Endodermal cell (in vitro differentiated cells): ENCODE measurements around the gene TPM2. TPM values are rescaled to one million over a fixed set of nuclear protein-coding genes. Genes with fewer than 3 reads are reported as not detected.

ENCODE experiments used
- DNase-seq: peaks from one replicate; pipeline ENCODE4 v3.0.0-alpha.2; 2017
- H3K27ac ChIP-seq: 2 replicates; pipeline ENCODE4 v1.5.1; 2013; ENCODE audit warnings: mild to moderate bottlenecking, low read depth, low read length, moderate library complexity
- H3K27me3 ChIP-seq: 2 replicates; pipeline ENCODE4 v1.6.1; 2013; ENCODE audit warnings: mild to moderate bottlenecking, low read length, moderate library complexity; ENCODE audit not compliant: insufficient read depth, control insufficient read depth, poor library complexity, severe bottlenecking
- H3K36me3 ChIP-seq: 2 replicates; pipeline ENCODE4 v1.7.0; 2013; ENCODE audit warnings: mild to moderate bottlenecking, low read length, moderate library complexity; ENCODE audit not compliant: control insufficient read depth, insufficient read depth
- H3K4me1 ChIP-seq: one replicate; pipeline ENCODE4 v1.7.0; 2013; ENCODE audit warnings: low read length; ENCODE audit not compliant: control insufficient read depth, insufficient read depth
- H3K4me3 ChIP-seq: 2 replicates; pipeline ENCODE4 v1.5.1; 2013; ENCODE audit warnings: mild to moderate bottlenecking, low read length, moderate library complexity
- H3K9ac ChIP-seq: 2 replicates; pipeline ENCODE4 v1.6.1; 2013; ENCODE audit warnings: mild to moderate bottlenecking, low read length, moderate library complexity; ENCODE audit not compliant: poor library complexity, severe bottlenecking; ENCODE audit errors: extremely low read depth
- H3K9me3 ChIP-seq: 2 replicates; pipeline ENCODE4 v1.6.1; 2013; ENCODE audit warnings: mild to moderate bottlenecking, low read length, moderate library complexity; ENCODE audit not compliant: control insufficient read depth
- H3K27ac Mint-ChIP-seq: 2 replicates; pipeline ENCODE4 v1.8.0; 2020; ENCODE audit warnings: mixed read lengths
- H3K27me3 Mint-ChIP-seq: 2 replicates; pipeline ENCODE4 v1.8.0; 2021; ENCODE audit warnings: mild to moderate bottlenecking, mixed read lengths; ENCODE audit not compliant: insufficient read depth
- H3K36me3 Mint-ChIP-seq: 2 replicates; pipeline ENCODE4 v1.8.0; 2020; ENCODE audit warnings: low read depth, mixed read lengths
- H3K4me1 Mint-ChIP-seq: 2 replicates; pipeline ENCODE4 v1.8.0; 2020; ENCODE audit warnings: mixed read lengths
- H3K4me3 Mint-ChIP-seq: 2 replicates; pipeline ENCODE4 v1.8.0; 2020; ENCODE audit warnings: mild to moderate bottlenecking, moderate library complexity, mixed read lengths
- H3K9me3 Mint-ChIP-seq: 2 replicates; pipeline ENCODE4 v1.8.0; 2020; ENCODE audit warnings: mild to moderate bottlenecking, mixed read lengths
- WGBS, 2 experiments: methylation state at CpG; one replicate each; pipeline versions ENCODE4 v1.1.5 to v1.1.7; 2013; ENCODE audit warnings: missing lambda C conversion rate in 2 of 2, mixed read lengths in 1 of 2; ENCODE audit not compliant: insufficient coverage in 1 of 2, insufficient read length in 1 of 2; 5-methylcytosine and 5-hydroxymethylcytosine counted together
- total RNA-seq, 2 donors: library from RNA; stranded (reverse); fragmentation: NEBNext Ultra II Directional in 1 of 2; extraction: Animal tissue kit (Norgen Biotek cat#: 25700) in 1 of 2; gene quantifications; 2 replicates in 1 of 2; 3 replicates in 1 of 2; pipeline ENCODE4 v1.2.1, GENCODE V29; 2021
- TF ChIP-seq, protein P1 (sequence below): fragments of 200-600 bp; sonication (generic); conservative IDR thresholded peaks from 2 replicates; pipeline ENCODE4 v1.5.0; 2021; ENCODE audit warnings: antibody characterized with exemption, mild to moderate bottlenecking

The TPM2 gene
- total RNA-seq, 2 donors from 2014 or later, result 191 to 251 TPM

GRCh38 chr9:35690614-35691333 is 1.0 kb upstream of the TPM2 start:
- TF ChIP-seq, protein P1, sequence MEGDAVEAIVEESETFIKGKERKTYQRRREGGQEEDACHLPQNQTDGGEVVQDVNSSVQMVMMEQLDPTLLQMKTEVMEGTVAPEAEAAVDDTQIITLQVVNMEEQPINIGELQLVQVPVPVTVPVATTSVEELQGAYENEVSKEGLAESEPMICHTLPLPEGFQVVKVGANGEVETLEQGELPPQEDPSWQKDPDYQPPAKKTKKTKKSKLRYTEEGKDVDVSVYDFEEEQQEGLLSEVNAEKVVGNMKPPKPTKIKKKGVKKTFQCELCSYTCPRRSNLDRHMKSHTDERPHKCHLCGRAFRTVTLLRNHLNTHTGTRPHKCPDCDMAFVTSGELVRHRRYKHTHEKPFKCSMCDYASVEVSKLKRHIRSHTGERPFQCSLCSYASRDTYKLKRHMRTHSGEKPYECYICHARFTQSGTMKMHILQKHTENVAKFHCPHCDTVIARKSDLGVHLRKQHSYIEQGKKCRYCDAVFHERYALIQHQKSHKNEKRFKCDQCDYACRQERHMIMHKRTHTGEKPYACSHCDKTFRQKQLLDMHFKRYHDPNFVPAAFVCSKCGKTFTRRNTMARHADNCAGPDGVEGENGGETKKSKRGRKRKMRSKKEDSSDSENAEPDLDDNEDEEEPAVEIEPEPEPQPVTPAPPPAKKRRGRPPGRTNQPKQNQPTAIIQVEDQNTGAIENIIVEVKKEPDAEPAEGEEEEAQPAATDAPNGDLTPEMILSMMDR, result no peak
- peak; percentile 88 for DNase-seq
- H3K4me3 Mint-ChIP-seq, result peak overlapping the region; percentile 85
- Histone ChIP-seq H3K9me3 (no peaks in the 10 kb centered on the region), H3K9ac (peak overlapping the region; percentile 28), H3K36me3 (peaks cover 24% of the 10 kb centered on the region), H3K4me3 (peak overlapping the region; percentile 96), H3K27me3 (no peaks in the 10 kb centered on the region), H3K27ac (peak overlapping the region; percentile 58), H3K4me1 (peaks cover 10% of the 10 kb centered on the region)
- H3K27ac Mint-ChIP-seq, result peak overlapping the region; percentile 88
- H3K27me3 Mint-ChIP-seq, result no peaks in the 10 kb centered on the region
- H3K36me3 Mint-ChIP-seq, result peaks cover 17% of the 10 kb centered on the region
- peaks cover 30% of the 10 kb centered on the region for H3K4me1 Mint-ChIP-seq
- 0 to 5% methylated on average over 8 to 61 of the region's 61 CpGs for WGBS, 2 experiments
- H3K9me3 Mint-ChIP-seq, result no peaks in the 10 kb centered on the region

- peak overlapping the region; percentile 96 for H3K4me3 ChIP-seq
- H3K9me3 ChIP-seq, result no peaks in the 10 kb centered on the region
- peak overlapping the region; percentile 28 for H3K9ac ChIP-seq
- DNase-seq, result peak; percentile 80
- peak overlapping the region; percentile 63 for H3K27ac ChIP-seq
- Mint-ChIP-seq H3K27me3 (no peaks in the 10 kb centered on the region), H3K27ac (peak overlapping the region; percentile 88), H3K36me3 (peaks cover 21% of the 10 kb centered on the region), H3K4me1 (peaks cover 30% of the 10 kb centered on the region), H3K4me3 (peak overlapping the region; percentile 85), H3K9me3 (no peaks in the 10 kb centered on the region)
- H3K27me3 ChIP-seq, result no peaks in the 10 kb centered on the region
- peaks cover 25% of the 10 kb centered on the region for H3K36me3 ChIP-seq
- H3K4me1 ChIP-seq, result peaks cover 10% of the 10 kb centered on the region
- TF ChIP-seq, protein P1, result no peak
- 1% methylated on average over 21 of the region's 21 CpGs; no CpG with 5 or more reads in 1 of the 2 experiments for WGBS, 2 experiments
These were observed 529 bp upstream of the TPM2 start for GRCh38 chr9:35690294-35690613.

DNA sequence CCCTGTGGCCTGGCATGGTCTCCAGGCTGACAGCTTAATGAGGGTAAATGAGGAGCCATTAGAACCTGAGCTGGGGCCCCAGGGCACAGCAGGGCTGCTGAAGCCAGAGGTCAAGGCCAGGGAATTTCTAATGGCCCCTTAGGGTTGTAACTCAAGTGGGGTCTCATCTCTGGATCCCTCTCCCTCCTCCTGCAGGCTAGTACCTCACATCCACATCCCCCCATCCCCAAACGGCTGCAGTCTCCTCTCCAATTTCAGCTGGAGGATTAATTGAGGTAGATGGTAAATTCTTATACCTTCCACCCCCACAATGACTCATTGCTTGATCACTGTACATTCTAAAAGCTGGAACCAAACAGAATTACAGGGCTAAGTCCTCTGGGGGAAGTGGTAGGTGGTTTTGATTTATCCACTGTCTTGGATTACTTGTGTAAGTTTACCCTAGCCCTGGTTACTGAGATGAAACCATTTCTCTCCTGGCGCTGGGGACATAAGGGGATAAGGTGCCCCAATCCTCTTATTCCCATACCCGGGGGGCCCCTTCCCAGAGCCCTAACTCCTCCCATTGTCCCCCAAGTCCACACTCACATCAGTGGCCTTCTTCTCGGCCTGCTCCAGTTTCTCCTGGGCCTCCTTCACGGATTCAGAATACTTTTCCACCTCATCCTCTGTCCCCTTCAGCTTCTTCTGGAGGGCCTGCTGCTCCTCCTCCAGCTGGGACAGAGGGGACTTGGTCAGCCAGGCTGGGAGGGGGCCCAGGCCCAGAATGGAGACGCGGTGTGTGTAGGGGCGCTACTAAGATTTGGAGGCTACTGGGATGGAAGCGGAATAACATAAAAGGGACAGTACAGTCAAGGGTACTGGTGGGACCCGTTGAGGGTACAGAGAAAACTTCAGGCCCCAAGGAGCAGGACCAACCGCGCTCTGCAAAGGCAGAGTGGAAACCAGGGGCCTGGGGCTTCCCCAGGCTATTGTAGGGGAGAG is 875 bp downstream of the TPM2 start:
- H3K9ac ChIP-seq, result peak overlapping the region; percentile 82
- peak overlapping the region; percentile 63 for H3K27ac ChIP-seq
- H3K27me3 ChIP-seq, result no peaks in the 10 kb centered on the region

More for the DNA sequence above, 875 bp downstream of the TPM2 start:
- no peak for DNase-seq
- Histone ChIP-seq H3K4me3 (peak overlapping the region; percentile 96), H3K36me3 (peaks cover 39% of the 10 kb centered on the region), H3K9me3 (no peaks in the 10 kb centered on the region), H3K4me1 (peaks cover 10% of the 10 kb centered on the region)
- 15 to 22% methylated on average over 11 of the region's 12 CpGs for WGBS, 2 experiments
- Mint-ChIP-seq H3K27me3 (no peaks in the 10 kb centered on the region), H3K4me1 (peaks cover 30% of the 10 kb centered on the region), H3K36me3 (peaks cover 34% of the 10 kb centered on the region), H3K27ac (peak overlapping the region; percentile 66), H3K4me3 (peak overlapping the region; percentile 85), H3K9me3 (no peaks in the 10 kb centered on the region)
- TF ChIP-seq, protein P1, result no peak
